ENCODE data around the gene CREBBP.
"Not testable (repeated sequence)": the region's sequence is repeated elsewhere in the genome, so short reads cannot be mapped to it uniquely, and the experiment has no call there.

CREBBP gene

DNA sequence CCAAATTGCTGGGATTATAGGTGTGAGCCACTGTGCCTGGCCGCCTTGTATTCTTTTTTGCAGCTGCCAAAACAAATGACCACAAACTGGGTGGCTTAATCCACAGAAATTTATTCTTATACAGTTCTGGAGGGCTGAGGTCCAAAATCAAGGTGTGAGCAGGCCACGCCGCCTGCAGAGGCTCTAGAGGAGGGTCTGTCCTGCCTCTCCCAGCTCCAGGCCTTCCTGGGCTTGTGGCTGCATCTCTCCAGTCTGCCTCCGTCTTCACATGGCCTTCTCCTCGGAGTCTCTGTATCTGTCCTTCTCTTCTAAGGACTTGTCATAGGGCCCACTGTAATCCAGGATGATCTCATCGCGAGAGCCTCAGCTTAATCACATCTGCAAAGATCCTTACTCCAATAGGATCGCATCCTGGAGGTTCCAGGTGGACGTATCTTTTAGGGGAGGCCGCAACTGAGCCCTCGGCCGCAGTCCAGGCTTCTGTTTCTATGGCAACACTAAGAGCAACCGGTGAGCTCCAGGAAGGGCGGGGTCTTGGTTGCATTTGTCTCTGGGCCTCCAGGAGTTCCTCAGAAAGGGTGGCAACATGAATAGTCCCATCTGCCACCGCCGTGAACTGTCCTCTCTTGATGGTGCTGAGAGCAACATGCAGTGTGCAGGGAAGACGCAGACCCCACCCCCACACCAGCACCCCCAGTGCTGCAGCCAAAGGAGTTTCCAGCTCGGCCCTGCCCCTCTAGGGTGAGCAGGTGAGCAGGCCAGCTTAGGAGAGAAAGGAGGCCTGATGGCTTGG lies 29.5 kb upstream of the CREBBP start:
- Histone ChIP-seq H3K79me2 (ENCODE audit: control insufficient read depth, insufficient read depth, low read length, unreplicated experiment) (no peaks in the 10 kb centered on the region), H3K36me3 (ENCODE audit: insufficient read depth, low read length) (no peaks in the 10 kb centered on the region), H3K27me3 (ENCODE audit: insufficient read depth, low read length) (no peaks in the 10 kb centered on the region), H2AFZ (ENCODE audit: low read length, unreplicated experiment) (no peak overlapping the region), H3K4me3 (ENCODE audit: low read depth, low read length) (no peak overlapping the region), H3K4me1 (ENCODE audit: control insufficient read depth, insufficient read depth, low read length, unreplicated experiment) (no peaks in the 10 kb centered on the region), H3K27ac (ENCODE audit: low read depth, low read length) (no peak overlapping the region)

DNA sequence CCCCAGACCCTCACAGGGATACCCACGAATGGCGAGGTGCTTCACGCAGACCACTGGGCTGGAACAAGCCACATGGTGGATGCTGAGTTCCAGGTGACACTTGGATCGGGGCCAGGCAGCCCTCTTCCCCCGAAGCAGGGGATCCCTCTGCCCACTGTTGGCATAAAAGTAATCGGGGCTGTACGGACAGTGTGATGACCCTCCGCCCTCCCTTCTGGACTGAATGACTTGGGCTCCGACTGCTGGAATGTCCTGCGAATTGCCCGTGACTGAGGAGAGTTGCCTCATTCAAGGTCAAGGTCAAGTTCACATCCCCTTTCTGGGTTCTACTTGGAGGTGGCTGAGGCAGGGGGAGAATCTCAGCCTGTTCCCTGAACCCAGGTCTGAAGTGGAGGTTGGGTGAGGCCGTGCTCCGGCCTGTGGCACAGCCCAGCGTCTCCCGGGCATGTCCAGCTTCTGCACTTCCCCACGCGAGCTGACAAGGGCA lies 28.5 kb upstream of the CREBBP start:
- Histone ChIP-seq H3K79me2 (ENCODE audit: control insufficient read depth, insufficient read depth, low read length, unreplicated experiment) (no peaks in the 10 kb centered on the region), H3K4me1 (ENCODE audit: control insufficient read depth, insufficient read depth, low read length, unreplicated experiment) (no peaks in the 10 kb centered on the region), H2AFZ (ENCODE audit: low read length, unreplicated experiment) (no peak overlapping the region), H3K36me3 (ENCODE audit: insufficient read depth, low read length) (no peaks in the 10 kb centered on the region), H3K27me3 (ENCODE audit: insufficient read depth, low read length) (no peaks in the 10 kb centered on the region), H3K4me3 (ENCODE audit: low read depth, low read length) (no peak overlapping the region), H3K27ac (ENCODE audit: low read depth, low read length) (no peak overlapping the region)

DNA sequence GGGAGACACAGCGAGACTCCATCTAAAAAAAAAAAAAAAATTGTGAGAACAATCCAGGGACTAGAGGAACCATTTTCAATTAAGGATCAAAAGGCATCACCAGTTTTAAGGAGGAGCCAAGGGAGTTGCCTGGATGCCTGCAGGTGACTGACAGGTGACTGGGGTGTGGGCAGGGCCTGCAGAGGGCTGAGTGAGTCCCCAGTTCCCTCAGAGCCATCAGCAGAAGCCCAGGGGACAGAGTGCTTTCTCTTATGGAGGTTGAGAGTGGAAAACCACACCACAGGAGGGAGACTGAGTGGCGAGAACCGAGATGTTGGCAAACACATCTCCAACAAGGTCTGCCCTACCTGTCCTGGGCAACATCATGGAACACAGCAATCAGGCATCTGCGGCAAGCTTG lies 27.1 kb upstream of the CREBBP start:
- Histone ChIP-seq H3K36me3 (ENCODE audit: insufficient read depth, low read length) (no peaks in the 10 kb centered on the region), H3K4me1 (ENCODE audit: control insufficient read depth, insufficient read depth, low read length, unreplicated experiment) (no peaks in the 10 kb centered on the region), H2AFZ (ENCODE audit: low read length, unreplicated experiment) (no peak overlapping the region), H3K4me3 (ENCODE audit: low read depth, low read length) (no peak overlapping the region), H3K27me3 (ENCODE audit: insufficient read depth, low read length) (no peaks in the 10 kb centered on the region), H3K79me2 (ENCODE audit: control insufficient read depth, insufficient read depth, low read length, unreplicated experiment) (no peaks in the 10 kb centered on the region), H3K27ac (ENCODE audit: low read depth, low read length) (no peak overlapping the region)

DNA sequence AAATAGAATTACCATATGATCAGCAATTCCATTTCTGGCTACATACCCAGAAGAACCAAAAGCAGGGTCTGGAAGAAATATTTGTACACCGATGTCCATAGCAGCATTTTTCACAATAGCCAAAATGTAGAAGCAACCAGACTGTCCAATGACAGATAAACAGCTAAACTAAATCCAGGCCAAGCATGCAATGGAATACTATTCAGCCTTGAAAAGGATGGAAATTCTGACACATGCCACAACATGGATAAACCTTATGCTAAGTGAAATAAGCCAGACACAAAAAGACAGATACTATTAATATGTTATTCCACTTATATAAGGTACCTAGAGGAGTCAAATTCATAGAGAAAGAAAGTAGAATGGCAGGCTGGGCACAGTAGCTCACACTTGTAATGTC lies 25.9 kb upstream of the CREBBP start:
- no peak overlapping the region for H2AFZ ChIP-seq (ENCODE audit: low read length, unreplicated experiment)
- H3K36me3 ChIP-seq (ENCODE audit: insufficient read depth, low read length): no peaks in the 10 kb centered on the region
- no peaks in the 10 kb centered on the region for H3K79me2 ChIP-seq (ENCODE audit: control insufficient read depth, insufficient read depth, low read length, unreplicated experiment)
- no peak overlapping the region for H3K27ac ChIP-seq (ENCODE audit: low read depth, low read length)
- H3K4me1 ChIP-seq (ENCODE audit: control insufficient read depth, insufficient read depth, low read length, unreplicated experiment): no peaks in the 10 kb centered on the region
- no peak overlapping the region for H3K4me3 ChIP-seq (ENCODE audit: low read depth, low read length)
- no peaks in the 10 kb centered on the region for H3K27me3 ChIP-seq (ENCODE audit: insufficient read depth, low read length)

DNA sequence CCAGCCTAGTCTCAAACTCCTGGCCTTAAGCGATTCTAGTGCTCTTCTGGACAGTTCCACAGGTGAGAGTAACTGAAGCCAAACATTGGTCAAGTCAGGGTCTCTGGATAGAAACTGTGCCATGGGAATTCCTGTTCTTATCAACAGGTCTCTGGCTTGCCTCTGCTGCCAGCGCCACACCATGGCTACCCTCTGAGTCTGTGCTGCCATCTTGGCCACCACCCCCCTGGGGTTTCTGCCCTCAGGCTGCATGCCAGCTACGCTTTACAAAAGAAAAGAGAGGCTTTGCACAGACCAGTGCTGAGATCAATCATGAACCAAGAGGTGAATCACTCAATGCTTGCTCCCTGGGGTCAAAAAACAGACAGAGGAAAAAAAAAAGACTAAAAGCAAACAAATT lies 24.4 kb upstream of the CREBBP start:
- Histone ChIP-seq H3K36me3 (ENCODE audit: insufficient read depth, low read length) (no peaks in the 10 kb centered on the region), H3K4me3 (ENCODE audit: low read depth, low read length) (no peak overlapping the region), H3K79me2 (ENCODE audit: control insufficient read depth, insufficient read depth, low read length, unreplicated experiment) (no peaks in the 10 kb centered on the region), H2AFZ (ENCODE audit: low read length, unreplicated experiment) (no peak overlapping the region), H3K27me3 (ENCODE audit: insufficient read depth, low read length) (no peaks in the 10 kb centered on the region), H3K27ac (ENCODE audit: low read depth, low read length) (no peak overlapping the region), H3K4me1 (ENCODE audit: control insufficient read depth, insufficient read depth, low read length, unreplicated experiment) (no peaks in the 10 kb centered on the region)

DNA sequence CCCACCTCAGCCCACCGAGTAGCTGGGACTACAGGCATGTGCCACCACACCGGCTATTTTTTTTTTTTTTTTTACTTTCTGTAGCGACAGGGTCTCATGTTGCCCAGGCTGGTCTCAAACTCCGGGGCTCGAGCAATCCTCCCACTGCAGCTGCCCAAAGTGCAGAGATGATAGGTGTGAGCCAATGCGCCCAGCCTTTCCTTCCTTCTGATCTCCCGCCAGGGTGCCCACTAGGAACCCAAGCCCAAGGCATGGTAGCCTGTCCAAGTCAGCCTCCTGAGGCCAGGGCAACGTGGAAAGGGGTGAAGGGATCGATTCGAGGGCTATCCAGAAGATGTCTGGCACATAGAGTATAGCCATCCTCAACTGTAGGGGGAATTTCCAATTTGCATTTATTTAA lies 9.6 kb upstream of the CREBBP start:
- no peaks in the 10 kb centered on the region for H3K4me1 ChIP-seq (ENCODE audit: control insufficient read depth, insufficient read depth, low read length, unreplicated experiment)
- H3K27ac ChIP-seq (ENCODE audit: low read depth, low read length): no peak overlapping the region
- no peaks in the 10 kb centered on the region for H3K79me2 ChIP-seq (ENCODE audit: control insufficient read depth, insufficient read depth, low read length, unreplicated experiment)
- H3K36me3 ChIP-seq (ENCODE audit: insufficient read depth, low read length): no peaks in the 10 kb centered on the region
- peaks cover 4% of the 10 kb centered on the region; the same call in 1 of the 2 replicates for H3K27me3 ChIP-seq (ENCODE audit: insufficient read depth, low read length)
- H2AFZ ChIP-seq (ENCODE audit: low read length, unreplicated experiment): no peak overlapping the region
- H3K4me3 ChIP-seq (ENCODE audit: low read depth, low read length): no peak overlapping the region

DNA sequence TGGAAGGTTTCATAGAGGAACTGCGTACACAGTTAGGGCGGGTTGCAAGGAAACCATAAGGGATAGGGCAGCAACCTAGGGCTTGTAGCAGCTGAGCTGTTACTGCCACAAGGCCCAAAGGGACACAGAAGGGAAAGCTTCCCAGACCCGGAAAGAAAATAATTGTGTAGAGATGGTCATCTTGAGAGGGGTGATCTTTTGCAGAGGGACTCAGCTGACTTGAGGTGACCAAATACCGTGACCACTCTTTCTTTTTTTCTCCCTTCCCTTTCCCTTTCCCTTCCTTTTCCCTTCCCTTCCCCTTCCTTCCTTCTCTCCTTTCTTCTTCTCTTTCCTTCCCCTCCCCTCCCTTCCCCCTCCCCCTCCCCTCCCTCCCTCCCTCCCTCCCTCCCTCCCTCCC lies 8.5 kb upstream of the CREBBP start:
- peaks cover 4% of the 10 kb centered on the region; the same call in 1 of the 2 replicates for H3K27me3 ChIP-seq (ENCODE audit: insufficient read depth, low read length)
- no peak overlapping the region for H3K27ac ChIP-seq (ENCODE audit: low read depth, low read length)
- H3K4me1 ChIP-seq (ENCODE audit: control insufficient read depth, insufficient read depth, low read length, unreplicated experiment): no peaks in the 10 kb centered on the region
- H3K79me2 ChIP-seq (ENCODE audit: control insufficient read depth, insufficient read depth, low read length, unreplicated experiment): no peaks in the 10 kb centered on the region
- no peaks in the 10 kb centered on the region for H3K36me3 ChIP-seq (ENCODE audit: insufficient read depth, low read length)
- no peak overlapping the region for H2AFZ ChIP-seq (ENCODE audit: low read length, unreplicated experiment)
- H3K4me3 ChIP-seq (ENCODE audit: low read depth, low read length): no peak overlapping the region

DNA sequence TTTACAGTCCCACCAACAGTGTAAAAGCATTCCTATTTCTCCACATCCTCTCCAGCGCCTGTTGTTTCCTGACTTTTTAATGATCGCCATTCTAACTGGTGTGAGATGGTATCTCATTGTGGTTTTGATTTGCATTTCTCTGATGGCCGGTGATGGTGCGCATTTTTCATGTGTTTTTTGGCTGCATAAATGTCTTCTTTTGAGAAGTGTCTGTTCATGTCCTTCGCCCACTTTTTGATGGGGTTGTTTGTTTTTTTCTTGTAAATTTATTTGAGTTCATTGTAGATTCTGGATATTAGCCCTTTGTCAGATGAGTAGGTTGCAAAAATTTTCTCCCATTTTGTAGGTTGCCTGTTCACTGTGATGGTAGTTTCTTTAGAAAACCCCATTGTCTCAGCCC lies 5.5 kb upstream of the CREBBP start:
- not testable (repeated sequence) for H3K4me3 ChIP-seq (ENCODE audit: low read depth, low read length); H3K4me1 ChIP-seq (ENCODE audit: control insufficient read depth, insufficient read depth, low read length, unreplicated experiment); H2AFZ ChIP-seq (ENCODE audit: low read length, unreplicated experiment); H3K36me3 ChIP-seq (ENCODE audit: insufficient read depth, low read length); H3K27me3 ChIP-seq (ENCODE audit: insufficient read depth, low read length); H3K79me2 ChIP-seq (ENCODE audit: control insufficient read depth, insufficient read depth, low read length, unreplicated experiment); H3K27ac ChIP-seq (ENCODE audit: low read depth, low read length)

DNA sequence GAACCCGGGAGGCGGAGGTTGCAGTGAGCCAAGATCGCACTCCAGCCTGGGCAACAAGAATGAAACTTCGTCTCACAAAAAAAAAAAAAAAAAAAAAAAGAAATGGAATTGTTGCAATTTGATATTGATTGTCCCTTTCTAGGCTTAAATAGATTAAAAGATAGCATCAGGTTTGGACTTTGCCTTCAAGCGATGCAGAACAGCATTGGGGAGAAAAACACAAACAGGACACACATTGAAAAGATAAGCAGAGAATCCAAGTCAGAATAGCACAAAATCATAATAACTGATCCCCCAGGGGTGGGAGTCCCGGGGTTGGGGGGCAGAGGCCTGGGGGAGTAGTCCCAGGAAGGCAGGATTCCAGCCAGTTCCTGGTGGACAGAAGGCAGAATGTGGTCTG lies 3.9 kb upstream of the CREBBP start:
- H3K27ac ChIP-seq (ENCODE audit: low read depth, low read length): no peak overlapping the region
- no peaks in the 10 kb centered on the region for H3K36me3 ChIP-seq (ENCODE audit: insufficient read depth, low read length)
- H3K4me1 ChIP-seq (ENCODE audit: control insufficient read depth, insufficient read depth, low read length, unreplicated experiment): no peaks in the 10 kb centered on the region
- H3K79me2 ChIP-seq (ENCODE audit: control insufficient read depth, insufficient read depth, low read length, unreplicated experiment): peaks cover 5% of the 10 kb centered on the region
- peaks cover 4% of the 10 kb centered on the region; the same call in 1 of the 2 replicates for H3K27me3 ChIP-seq (ENCODE audit: insufficient read depth, low read length)
- no peak overlapping the region for H3K4me3 ChIP-seq (ENCODE audit: low read depth, low read length)
- no peak overlapping the region for H2AFZ ChIP-seq (ENCODE audit: low read length, unreplicated experiment)

DNA sequence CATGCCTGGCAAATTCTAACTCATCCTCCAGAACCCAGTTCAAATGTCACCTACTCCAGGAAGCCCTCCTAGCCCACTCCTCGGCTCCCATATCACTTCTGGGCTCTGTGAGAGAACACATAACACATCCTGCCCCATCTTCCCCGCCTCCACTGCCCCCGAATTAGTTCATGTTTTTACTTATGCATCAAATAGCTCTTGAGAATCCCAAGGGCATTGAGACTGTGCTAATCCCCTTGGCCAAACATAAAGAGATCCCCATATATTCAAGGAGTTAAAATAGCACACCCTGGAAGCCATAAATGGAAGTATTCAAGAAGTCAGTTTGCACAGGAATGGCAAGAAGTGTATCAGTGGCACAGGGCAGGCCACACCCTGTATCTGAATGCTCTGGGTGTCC lies 2.0 kb upstream of the CREBBP start:
- no peak overlapping the region for H2AFZ ChIP-seq (ENCODE audit: low read length, unreplicated experiment)
- H3K36me3 ChIP-seq (ENCODE audit: insufficient read depth, low read length): peaks cover 3% of the 10 kb centered on the region; the same call in 1 of the 2 replicates

DNA sequence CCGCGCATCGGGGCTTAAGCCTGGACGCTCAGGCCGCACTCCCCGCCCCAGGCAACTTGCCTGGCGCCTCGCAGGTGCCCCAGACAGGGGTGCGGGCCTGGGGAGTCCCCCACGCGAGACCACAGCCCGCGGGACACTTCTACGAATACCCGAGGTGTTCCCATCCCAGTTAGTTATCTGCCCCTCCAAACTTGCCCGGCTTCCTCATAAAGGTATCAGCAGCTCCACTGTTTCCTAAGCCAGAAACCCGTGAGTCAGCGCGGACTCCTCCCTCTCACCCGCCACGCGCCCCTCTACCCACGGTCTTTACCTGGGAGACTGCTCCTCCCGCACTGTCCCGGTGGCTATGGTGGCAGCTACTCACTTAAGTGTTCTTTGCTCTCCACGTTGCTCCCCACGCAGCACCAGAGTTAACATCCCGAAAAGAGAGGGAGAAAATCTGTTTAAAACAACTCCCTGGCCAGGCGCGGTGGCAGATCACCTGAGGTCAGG lies 1.0 kb upstream of the CREBBP start:
- peaks cover 19% of the 10 kb centered on the region for H3K4me1 ChIP-seq (ENCODE audit: control insufficient read depth, insufficient read depth, low read length, unreplicated experiment)
- H3K36me3 ChIP-seq (ENCODE audit: insufficient read depth, low read length): peaks cover 3% of the 10 kb centered on the region; the same call in 1 of the 2 replicates
- H3K27ac ChIP-seq (ENCODE audit: low read depth, low read length): no peak overlapping the region
- no peaks in the 10 kb centered on the region for H3K27me3 ChIP-seq (ENCODE audit: insufficient read depth, low read length)
- H3K79me2 ChIP-seq (ENCODE audit: control insufficient read depth, insufficient read depth, low read length, unreplicated experiment): peaks cover 33% of the 10 kb centered on the region
- peak overlapping the region; percentile 78 for H3K4me3 ChIP-seq (ENCODE audit: low read depth, low read length)
- H2AFZ ChIP-seq (ENCODE audit: low read length, unreplicated experiment): no peak overlapping the region

More for the DNA sequence above, 2.0 kb upstream of the CREBBP start:
- no peak overlapping the region for H3K27ac ChIP-seq (ENCODE audit: low read depth, low read length)
- no peak overlapping the region for H3K4me3 ChIP-seq (ENCODE audit: low read depth, low read length)
- peaks cover 9% of the 10 kb centered on the region for H3K4me1 ChIP-seq (ENCODE audit: control insufficient read depth, insufficient read depth, low read length, unreplicated experiment)
- H3K27me3 ChIP-seq (ENCODE audit: insufficient read depth, low read length): no peaks in the 10 kb centered on the region
- peaks cover 23% of the 10 kb centered on the region for H3K79me2 ChIP-seq (ENCODE audit: control insufficient read depth, insufficient read depth, low read length, unreplicated experiment)
